IMR-90 (cell line): ENCODE results near the gene GNG7. TPM values are rescaled to one million over a fixed set of nuclear protein-coding genes. Genes with fewer than 3 reads are reported as not detected.
A peak's percentile ranks its signal among the peaks of the same experiment; 100 is the strongest.

Experiments
- ATAC-seq: fragments of 200-7000 bp; cut with Tn5 transposase; 2 replicates; pipeline ENCODE4 v1.9.1; 2020; ENCODE audit warnings: low read depth, mild to moderate bottlenecking, moderate library complexity
- BruUV-seq: library from RNA; stranded (reverse); fragments of 400-500 nt; replicated peaks from 2 replicates; lab custom pipeline; 2021; lab: Mats Ljungman, UMichigan
- CTCF ChIA-PET: fragments of 300-600 bp; formaldehyde crosslinking; extraction: SDS; loops from one replicate; lab custom pipeline; 2021; ENCODE audit warnings: antibody characterized with exemption; lab: Yijun Ruan, JAX
- POLR2A ChIA-PET: fragments of 300-600 bp; sonication (Branson Sonifier 250); formaldehyde crosslinking; loops from one replicate; lab custom pipeline; 2022; ENCODE audit warnings: antibody characterized with exemption; ENCODE audit not compliant: unreplicated experiment; lab: Charles Lee
- DNase-seq: peaks from one replicate; pipeline ENCODE4 v3.0.0; 2013
- H2AFZ ChIP-seq: replicated peaks from 2 replicates; pipeline ENCODE3; 2013; ENCODE audit warnings: low read length, mild to moderate bottlenecking; ENCODE audit not compliant: poor library complexity
- H2AK5ac ChIP-seq: 2 replicates; pipeline ENCODE4 v1.6.1; 2013; ENCODE audit warnings: low read depth, low read length, inconsistent platforms
- H2AK9ac ChIP-seq: replicated peaks from 2 replicates; pipeline ENCODE3; 2013; ENCODE audit warnings: mild to moderate bottlenecking, low read depth, low read length, moderate library complexity; ENCODE audit not compliant: poor library complexity
- H2BK120ac ChIP-seq: 2 replicates; pipeline ENCODE4 v1.6.1; 2013; ENCODE audit warnings: low read depth, low read length, inconsistent platforms
- H2BK15ac ChIP-seq: 3 replicates; pipeline ENCODE4 v1.6.1; 2013; ENCODE audit warnings: low read depth, low read length, inconsistent platforms
- H2BK20ac ChIP-seq: 2 replicates; pipeline ENCODE4 v1.6.1; 2013; ENCODE audit warnings: low read depth, mild to moderate bottlenecking, inconsistent platforms, low read length, moderate library complexity
- H2BK5ac ChIP-seq: 2 replicates; pipeline ENCODE4 v1.6.1; 2013; ENCODE audit warnings: mild to moderate bottlenecking, low read depth, low read length, inconsistent platforms; ENCODE audit not compliant: poor library complexity, severe bottlenecking
- H3K14ac ChIP-seq: replicated peaks from 2 replicates; pipeline ENCODE4 v1.6.1; 2013; ENCODE audit warnings: low read depth, low read length, inconsistent platforms
- H3K18ac ChIP-seq: 2 replicates; pipeline ENCODE4 v1.6.1; 2013; ENCODE audit warnings: low read depth, low read length, control low read depth
- H3K23ac ChIP-seq: 2 replicates; pipeline ENCODE4 v1.6.1; 2013; ENCODE audit warnings: low read depth, low read length, inconsistent platforms
- H3K27ac ChIP-seq: 2 replicates; pipeline ENCODE4 v1.5.1; 2013; ENCODE audit warnings: mild to moderate bottlenecking, control low read depth, low read length; ENCODE audit not compliant: insufficient read depth
- H3K27me3 ChIP-seq: 2 replicates; pipeline ENCODE4 v1.6.1; 2013; ENCODE audit warnings: low read length; ENCODE audit not compliant: control insufficient read depth, insufficient read depth
- H3K36me3 ChIP-seq: 2 replicates; pipeline ENCODE4 v1.6.1; 2013; ENCODE audit warnings: low read length, mixed read lengths; ENCODE audit not compliant: control insufficient read depth, insufficient read depth
- H3K4ac ChIP-seq: 2 replicates; pipeline ENCODE4 v1.6.1; 2013; ENCODE audit warnings: low read depth, low read length, inconsistent platforms
- H3K4me1 ChIP-seq: 2 replicates; pipeline ENCODE4 v1.6.1; 2013; ENCODE audit warnings: low read length, mixed read lengths; ENCODE audit not compliant: control insufficient read depth, insufficient read depth
- H3K4me2 ChIP-seq: 2 replicates; pipeline ENCODE4 v1.6.1; 2013; ENCODE audit warnings: low read depth, mild to moderate bottlenecking, control low read depth, low read length, moderate library complexity
- H3K4me3 ChIP-seq: 2 replicates; pipeline ENCODE4 v1.5.1; 2013; ENCODE audit warnings: low read depth, mild to moderate bottlenecking, control low read depth, low read length, moderate library complexity; ENCODE audit not compliant: insufficient read depth
- H3K56ac ChIP-seq: 2 replicates; pipeline ENCODE4 v1.6.1; 2013; ENCODE audit warnings: low read length, inconsistent platforms; ENCODE audit not compliant: insufficient read depth; ENCODE audit errors: extremely low read depth
- H3K79me1 ChIP-seq, 2 experiments: 2 replicates each; pipeline ENCODE4 v1.6.1; 2013; ENCODE audit warnings: low read length in 2 of 2, inconsistent platforms in 1 of 2, low read depth in 1 of 2
- H3K9ac ChIP-seq: 2 replicates; pipeline ENCODE4 v1.6.1; 2013; ENCODE audit warnings: low read depth, low read length, control low read depth
- H3K9me1 ChIP-seq: 2 replicates; pipeline ENCODE4 v1.6.1; 2013; ENCODE audit warnings: low read length, inconsistent platforms; ENCODE audit not compliant: insufficient read depth
- H3K9me3 ChIP-seq: 2 replicates; pipeline ENCODE4 v1.6.1; 2013; ENCODE audit warnings: low read length; ENCODE audit not compliant: control insufficient read depth, insufficient read depth
- H4K20me1 ChIP-seq: 2 replicates; pipeline ENCODE4 v1.6.1; 2013; ENCODE audit warnings: low read length, inconsistent platforms; ENCODE audit not compliant: insufficient read depth
- H4K5ac ChIP-seq: 2 replicates; pipeline ENCODE4 v1.6.1; 2013; ENCODE audit warnings: mild to moderate bottlenecking, low read depth, low read length, control low read depth
- H4K8ac ChIP-seq, 2 experiments: 2 replicates each; pipeline ENCODE4 v1.6.1; 2013; ENCODE audit warnings: low read depth in 2 of 2, low read length in 2 of 2, control low read depth in 1 of 2, inconsistent platforms in 1 of 2
- H4K91ac ChIP-seq: 2 replicates; pipeline ENCODE4 v1.6.1; 2013; ENCODE audit warnings: low read depth, low read length, inconsistent platforms; ENCODE audit not compliant: insufficient read depth
- CTCF ChIP-seq: conservative IDR thresholded peaks from 2 replicates; pipeline ENCODE4 v1.5.1; 2012; ENCODE audit warnings: mild to moderate bottlenecking, low read depth, low read length, improper control_type of control experiment
- MAZ ChIP-seq: IDR thresholded peaks from 2 replicates; pipeline ENCODE4 v1.6.1; 2012; ENCODE audit warnings: low read depth, mild to moderate bottlenecking, low read length, improper control_type of control experiment, moderate library complexity, borderline replicate concordance
- POLR2A ChIP-seq: IDR thresholded peaks from 2 replicates; pipeline ENCODE4 v1.6.1; 2012; ENCODE audit warnings: mild to moderate bottlenecking, low read depth, low read length
- RAD21 ChIP-seq: IDR thresholded peaks from 2 replicates; pipeline ENCODE4 v1.6.1; 2012; ENCODE audit warnings: low read length, improper control_type of control experiment
- SMC3 ChIP-seq: fragments of 150-350 bp; IDR thresholded peaks from 2 replicates; pipeline ENCODE4 v1.6.1; 2016; ENCODE audit warnings: low read depth, mild to moderate bottlenecking, antibody characterized with exemption, low read length, moderate library complexity
- WGBS, 2 experiments: methylation state at CpG; one replicate each; pipeline versions ENCODE4 v1.1.5 to v1.1.7; 2013; ENCODE audit warnings: missing lambda C conversion rate in 2 of 2; ENCODE audit not compliant: insufficient read length in 1 of 2; ENCODE audit errors: extremely low coverage in 2 of 2; 5-methylcytosine and 5-hydroxymethylcytosine counted together
- dilution Hi-C: fragments of 300-500 bp; cut with HindIII; formaldehyde crosslinking; loops from one replicate; pipeline ENCODE4 v1.14.3; 2018; ENCODE audit warnings: low sequenced_read_pairs; ENCODE audit not compliant: unreplicated experiment
- in situ Hi-C: fragments of 300-500 bp; cut with MboI; formaldehyde crosslinking; loops from 3 replicates; pipeline ENCODE4 v1.14.3; 2019; ENCODE audit warnings: low sequenced_read_pairs, inconsistent platforms, mixed read lengths
- intact Hi-C: fragments of 100-400 bp; cut with micrococcal nuclease; formaldehyde crosslinking; loops from 2 replicates; pipeline ENCODE4 v1.10.0; 2022
- polyA plus RNA-seq, 3 experiments: library from polyadenylated mRNA; depleted of rRNA; stranded (reverse); fragments of >200 nt; gene quantifications; 2 replicates each; pipeline ENCODE4 v1.2.3, GENCODE V29; 2012; ENCODE audit warnings: low replicate concordance in 1 of 3
- total RNA-seq: library from RNA; depleted of rRNA; stranded (reverse); fragments of >200 nt; gene quantifications from 2 replicates; pipeline ENCODE4 v1.2.3, GENCODE V29; 2012
- TF ChIP-seq, protein P1 (sequence below): fragments of 150-350 bp; IDR thresholded peaks from 2 replicates; pipeline ENCODE4 v1.6.1; 2017; ENCODE audit warnings: mild to moderate bottlenecking, antibody characterized with exemption, low read length, low read depth

GNG7 gene
- total and polyA plus RNA-seq, 2 of the 4 experiments (the other 2 are of a cell fraction) = under 0.01 to 0.21 TPM

DNA sequence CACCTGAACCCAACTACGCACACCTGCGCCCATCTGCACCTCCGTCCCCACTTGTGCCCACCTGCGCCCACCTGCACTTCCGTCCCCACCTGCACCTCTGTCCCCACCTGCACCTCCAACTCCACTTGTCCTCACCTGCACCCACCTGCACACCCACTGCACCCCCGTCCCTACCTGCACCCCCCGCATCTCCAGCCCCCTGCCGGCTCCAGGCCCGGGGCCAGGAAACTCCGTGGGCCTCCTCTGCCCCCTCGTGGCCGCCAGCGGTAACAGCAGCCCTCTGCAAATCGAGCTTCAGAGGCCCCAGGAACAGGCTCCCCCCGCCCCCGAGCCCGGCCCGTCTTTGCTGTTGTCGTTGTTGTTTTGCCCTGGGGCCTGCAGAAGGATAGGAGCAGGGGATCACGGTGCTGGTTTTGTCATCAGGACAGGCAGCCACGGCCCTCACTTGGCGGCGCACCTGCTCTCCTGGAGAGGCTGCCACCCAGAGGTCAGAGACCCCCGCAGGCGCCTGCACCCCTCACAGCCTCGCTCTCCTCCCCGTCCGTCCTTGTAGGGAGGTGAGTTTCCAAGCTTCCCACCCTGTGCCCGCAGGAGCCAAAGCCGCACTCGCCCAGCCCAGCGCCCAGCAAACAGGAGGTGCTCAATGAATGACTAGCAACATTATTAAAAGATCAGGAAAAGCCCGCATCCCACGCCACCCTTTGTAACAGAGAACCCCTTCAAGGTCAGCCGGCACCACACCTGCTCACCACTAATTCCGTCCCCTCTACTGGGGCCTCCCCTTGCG lies 65.4 kb downstream of the GNG7 start:
- H2BK5ac ChIP-seq = no peak overlapping the region
- H3K23ac ChIP-seq = no peak overlapping the region; the same call in 1 of the 2 replicates
- H3K27ac ChIP-seq = no peak overlapping the region
- intact Hi-C loops = loop anchor here (2.0 kb wide), 1 partner anchor 308 kb away; the partner anchor contains the start of genes LSM7 and SPPL2B
- H4K20me1 ChIP-seq = peaks cover 6% of the 10 kb centered on the region; the same call in 1 of the 2 replicates
- no peaks in the 10 kb centered on the region for H3K9me3 ChIP-seq
- H2AFZ ChIP-seq = peak overlapping the region; percentile 76
- WGBS, 2 experiments = 22% methylated on average over 19 of the region's 37 CpGs; no CpG with 5 or more reads in 1 of the 2 experiments
- no peak overlapping the region for H3K4me3 ChIP-seq
- H3K56ac ChIP-seq = no peak overlapping the region
- TF ChIP-seq POLR2A (no peak), RAD21 (peak; percentile 76), SMC3 (peak; percentile 65), MAZ (peak; percentile 52; the same call in 1 of the 2 replicates), CTCF (peak; percentile 78)
- TF ChIP-seq, protein P1, sequence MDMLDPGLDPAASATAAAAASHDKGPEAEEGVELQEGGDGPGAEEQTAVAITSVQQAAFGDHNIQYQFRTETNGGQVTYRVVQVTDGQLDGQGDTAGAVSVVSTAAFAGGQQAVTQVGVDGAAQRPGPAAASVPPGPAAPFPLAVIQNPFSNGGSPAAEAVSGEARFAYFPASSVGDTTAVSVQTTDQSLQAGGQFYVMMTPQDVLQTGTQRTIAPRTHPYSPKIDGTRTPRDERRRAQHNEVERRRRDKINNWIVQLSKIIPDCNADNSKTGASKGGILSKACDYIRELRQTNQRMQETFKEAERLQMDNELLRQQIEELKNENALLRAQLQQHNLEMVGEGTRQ = no peak
- H2BK15ac ChIP-seq = no peak overlapping the region
- H3K18ac ChIP-seq = no peak overlapping the region
- H4K5ac ChIP-seq = no peak overlapping the region
- H3K9me1 ChIP-seq = no peaks in the 10 kb centered on the region
- no peak overlapping the region for H3K14ac ChIP-seq
- no peak overlapping the region for H4K91ac ChIP-seq
- DNase-seq (peak; percentile 31), ATAC-seq (peak; percentile 91)
- H3K4ac ChIP-seq = no peak overlapping the region
- H4K8ac ChIP-seq = no peak overlapping the region
- no TSS peak for BruUV-seq
- no peak overlapping the region for H2BK120ac ChIP-seq
- H2AK9ac ChIP-seq = peak overlapping the region; percentile 65
- H3K4me1 ChIP-seq = peaks cover 5% of the 10 kb centered on the region; the same call in 1 of the 2 replicates
- H3K9ac ChIP-seq = no peak overlapping the region
- H2BK20ac ChIP-seq = no peak overlapping the region
- dilution Hi-C loops = no loop called here
- H3K36me3 ChIP-seq = no peaks in the 10 kb centered on the region
- in situ Hi-C loops = no loop called here
- CTCF ChIA-PET = interaction anchor here (0.5 to 1.6 kb wide), 7 partner anchors 10 to 734 kb away, joined by 4 to 12 read pairs (median 5); partner anchors contain the start of gene GADD45B
- H3K27me3 ChIP-seq = peaks cover 16% of the 10 kb centered on the region
- peak overlapping the region; percentile 35; the same call in 1 of the 2 replicates for H2AK5ac ChIP-seq
- H3K4me2 ChIP-seq = peak overlapping the region; percentile 60; the same call in 1 of the 2 replicates
- POLR2A ChIA-PET = interaction anchor here (1.6 kb wide), 1 partner anchor 161 kb away, joined by 13 read pairs; the partner anchor contains the start of gene GADD45B
- H3K79me1 ChIP-seq = no peaks in the 10 kb centered on the region
